Effector CD8-positive, alpha-beta T cell (primary cell): ENCODE measurements around the gene DCN.

Experiments used
- DNase-seq: peaks from one replicate; lab custom pipeline; 2025; lab: John Stamatoyannopoulos, UW

The DCN gene

DNA sequence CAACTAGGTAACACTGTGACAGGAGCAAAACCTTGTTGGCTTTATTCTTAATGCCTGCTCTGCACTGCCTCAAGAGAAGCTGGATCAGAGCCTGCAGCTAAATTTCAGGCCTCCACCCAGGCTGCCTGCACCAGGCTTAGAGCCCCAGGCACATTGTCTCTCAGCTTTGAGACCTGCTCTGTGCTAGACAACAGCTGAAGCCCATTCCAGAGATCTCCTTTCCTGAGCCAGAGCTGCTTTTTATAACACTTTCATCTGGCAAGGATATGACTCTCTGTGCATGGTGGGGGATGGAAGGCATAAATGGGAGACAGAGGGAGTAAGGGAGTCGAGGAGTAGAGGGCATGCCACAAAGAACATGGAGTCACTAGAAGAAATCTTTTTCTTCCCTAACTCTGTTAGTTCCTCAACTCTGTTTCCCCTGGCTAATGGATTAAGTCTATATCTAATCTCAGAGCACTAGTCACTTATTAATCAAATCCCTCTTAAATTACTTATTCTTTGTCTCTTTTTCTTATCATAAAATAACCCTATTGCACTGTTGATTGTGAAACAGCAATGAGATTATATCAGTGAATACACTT is 44.2 kb downstream of the DCN start:
- DNase-seq = no peak

DNA sequence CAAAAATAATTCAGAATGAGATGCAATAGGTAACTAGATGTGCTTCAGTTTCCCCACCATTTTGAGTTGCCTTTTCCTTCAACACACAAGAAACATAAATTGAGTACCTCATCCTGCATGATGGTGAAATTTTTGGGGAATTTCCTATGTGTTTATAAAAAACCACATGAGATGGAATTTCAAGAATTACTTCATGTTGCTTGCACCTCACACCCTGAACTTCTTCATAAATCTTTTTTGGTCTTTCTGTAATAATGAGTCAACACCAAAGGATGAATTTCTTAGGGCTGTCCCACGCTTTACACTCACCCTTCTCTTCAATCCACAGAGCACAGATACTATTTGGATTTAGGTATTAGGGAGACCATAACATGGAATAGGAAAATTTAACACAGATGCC is 48.7 kb downstream of the DCN start:
- no peak for DNase-seq

DNA sequence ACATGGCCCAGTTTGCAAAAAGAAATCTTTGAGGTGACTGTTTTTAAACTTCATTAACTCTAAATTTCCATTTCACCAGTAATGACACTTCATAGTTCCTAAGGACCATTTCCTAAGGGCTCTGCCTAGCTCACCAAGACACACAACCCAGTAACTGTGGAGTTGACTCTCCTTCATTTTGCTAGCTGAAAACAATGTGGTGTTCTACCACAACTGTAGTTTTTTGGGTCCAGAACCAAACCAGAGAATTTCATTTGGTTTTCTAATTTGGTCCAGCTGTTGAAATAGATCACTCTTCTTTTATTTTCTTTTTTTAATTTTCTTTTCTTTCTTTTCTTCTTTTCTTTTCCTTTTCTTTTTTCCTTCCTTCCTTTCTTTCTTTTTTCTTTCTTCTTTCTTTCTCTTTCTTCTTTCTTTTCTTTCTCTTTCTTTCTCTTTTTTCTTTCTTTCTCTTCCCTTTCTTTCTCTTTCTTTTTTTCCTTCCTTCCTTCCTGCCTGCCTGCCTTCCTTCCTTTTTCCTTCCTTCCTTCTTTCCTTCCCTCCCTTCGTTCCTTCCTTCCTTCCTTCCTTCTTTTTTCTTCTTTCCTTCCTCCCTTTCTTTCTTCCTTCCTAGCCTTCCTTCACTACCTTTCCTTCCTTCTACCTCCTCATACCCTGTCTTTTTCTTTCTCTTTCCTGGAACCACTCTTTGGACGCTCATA is 52.8 kb downstream of the DCN start:
- DNase-seq = no peak

DNA sequence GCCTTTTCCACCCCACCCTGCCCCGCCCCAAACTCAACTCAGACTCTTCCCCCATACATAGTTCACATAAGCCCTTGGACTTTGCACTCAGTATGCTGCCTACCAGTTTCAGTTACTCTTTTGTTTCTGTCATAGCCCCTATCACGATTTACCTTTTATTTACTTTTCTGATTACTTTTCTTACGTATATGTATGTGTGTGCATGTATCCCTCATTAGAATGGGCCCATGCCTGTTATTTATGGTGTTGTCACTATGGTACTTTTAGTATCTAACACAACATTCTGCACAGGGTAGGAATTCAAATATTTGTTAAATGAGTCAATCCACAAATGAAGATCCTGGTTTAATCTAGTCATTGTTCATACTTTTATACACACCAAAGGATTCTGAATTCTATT is 54.9 kb downstream of the DCN start:
- DNase-seq = no peak

DNA sequence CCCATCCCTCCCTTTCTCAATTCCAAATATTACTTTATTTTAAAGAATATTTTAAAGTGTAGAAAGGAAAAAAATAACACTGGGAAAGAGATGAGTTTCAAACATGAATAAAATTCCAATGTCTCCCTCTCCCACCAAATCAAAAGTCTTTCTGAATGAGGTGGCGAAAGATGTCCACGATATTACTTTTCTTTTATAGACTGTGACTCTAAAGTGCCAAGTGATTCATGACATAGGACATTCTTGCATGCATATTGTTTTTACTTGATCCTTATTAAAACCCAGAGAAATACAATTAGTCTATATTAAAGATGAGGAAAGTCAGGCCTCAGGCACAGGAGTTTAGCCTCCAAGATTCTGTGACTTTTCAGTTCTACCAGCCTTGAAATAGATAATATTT is 55.3 kb downstream of the DCN start:
- no peak for DNase-seq

DNA sequence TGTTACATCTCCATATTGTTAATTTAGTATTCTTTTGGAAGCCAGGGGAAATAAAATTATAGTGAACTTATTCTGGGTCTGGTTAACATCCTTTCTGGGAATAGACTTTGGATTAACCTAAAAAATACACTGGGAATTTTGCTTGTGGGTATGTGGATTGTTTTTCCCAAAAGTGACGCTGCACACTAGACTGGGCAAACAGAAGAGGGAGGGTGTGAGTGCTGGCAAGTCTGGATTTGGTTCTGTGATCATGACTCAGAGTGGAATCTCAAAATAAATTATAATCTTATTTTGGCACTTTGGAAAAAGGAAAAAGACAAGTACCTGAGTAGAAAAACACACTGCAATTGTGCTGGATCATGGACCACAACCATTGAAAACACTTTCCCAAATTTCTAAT is 56.1 kb downstream of the DCN start:
- no peak for DNase-seq

DNA sequence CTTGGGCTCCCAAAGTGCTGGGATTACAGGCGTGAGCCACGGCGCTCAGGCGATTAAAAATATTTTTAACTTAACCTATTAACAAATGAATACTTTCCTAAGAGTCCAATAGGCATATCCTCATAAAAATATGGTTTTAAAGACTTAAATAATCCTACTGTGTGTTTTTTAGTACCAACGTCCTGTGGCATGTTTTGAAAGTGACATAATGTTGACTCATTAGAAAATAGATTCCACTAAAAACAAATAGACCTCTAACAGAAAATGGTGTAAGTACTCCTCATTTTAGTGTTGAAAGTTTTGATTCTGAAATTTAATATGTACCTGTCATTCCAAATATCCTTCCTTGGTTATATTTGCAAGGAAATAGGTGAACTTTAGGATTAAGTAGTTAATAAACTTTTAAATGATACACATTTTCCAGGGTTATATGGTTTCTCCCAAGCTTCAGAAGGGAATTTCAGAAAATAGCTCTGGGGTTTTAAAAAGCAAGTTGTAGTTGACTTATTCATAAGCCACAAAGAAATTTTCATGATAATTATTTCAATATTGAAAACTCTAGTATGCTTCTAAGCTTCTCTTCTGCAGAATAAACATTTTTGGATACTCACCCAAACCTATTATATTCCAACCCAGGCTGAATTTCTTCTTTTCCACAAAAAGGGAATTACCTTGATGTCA is 59.2 kb downstream of the DCN start:
- no peak for DNase-seq

DNA sequence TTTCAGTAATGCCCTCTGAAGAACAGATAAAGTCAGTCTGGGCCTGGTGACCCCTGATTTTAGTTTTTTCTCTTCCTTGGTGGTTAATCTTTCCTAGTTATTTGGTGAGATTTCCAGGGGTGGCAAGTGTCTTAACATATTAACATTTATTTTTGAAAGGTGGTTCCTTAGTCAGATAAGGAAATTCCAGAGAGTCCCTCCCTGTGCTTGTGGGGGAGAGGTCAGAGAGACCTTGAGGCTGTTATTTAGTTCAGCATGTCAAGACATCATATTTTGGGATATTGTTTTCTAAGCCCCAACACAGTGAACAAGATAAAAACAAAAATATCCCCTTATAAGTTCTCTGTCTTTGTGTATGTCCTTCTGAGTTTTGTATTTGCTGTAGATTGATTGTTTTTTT is 61.8 kb downstream of the DCN start:
- DNase-seq = no peak

DNA sequence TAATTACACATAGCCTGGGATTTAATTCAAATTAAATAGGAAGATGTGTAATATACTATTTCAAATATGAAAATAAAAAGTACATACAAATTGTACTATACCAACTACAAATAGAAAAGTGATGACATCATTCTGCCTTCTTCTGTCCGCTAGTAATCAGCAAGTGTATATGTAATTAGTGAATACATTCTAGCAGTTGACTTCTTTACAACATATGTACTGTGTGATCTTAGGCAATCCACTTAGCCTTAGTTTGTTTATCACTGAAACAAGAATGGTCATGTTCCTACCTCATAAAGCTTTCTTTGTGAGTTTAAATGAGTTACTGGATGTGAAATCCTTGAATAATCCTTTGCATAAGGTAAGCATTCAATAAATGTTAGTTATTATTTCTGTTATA is 63.5 kb downstream of the DCN start:
- no peak for DNase-seq

DNA sequence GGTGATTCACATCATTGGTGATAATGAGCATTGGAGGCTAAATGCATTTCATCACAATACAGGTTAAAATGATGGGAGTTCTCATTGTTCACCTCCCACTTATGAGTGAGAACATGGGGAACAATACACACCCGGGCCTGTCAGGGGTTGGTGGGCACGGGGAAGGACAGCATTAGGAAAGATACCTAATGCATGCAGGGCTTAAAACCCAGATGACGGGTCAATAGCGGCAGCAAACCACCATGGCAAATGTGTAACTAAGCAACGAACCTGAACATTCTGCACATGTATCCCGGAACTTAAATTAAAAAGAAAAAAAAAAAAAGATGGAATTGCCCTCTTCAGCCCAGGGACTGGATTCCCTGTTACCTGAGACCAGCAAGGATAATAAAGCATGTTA is 69.0 kb downstream of the DCN start:
- DNase-seq = no peak

DNA sequence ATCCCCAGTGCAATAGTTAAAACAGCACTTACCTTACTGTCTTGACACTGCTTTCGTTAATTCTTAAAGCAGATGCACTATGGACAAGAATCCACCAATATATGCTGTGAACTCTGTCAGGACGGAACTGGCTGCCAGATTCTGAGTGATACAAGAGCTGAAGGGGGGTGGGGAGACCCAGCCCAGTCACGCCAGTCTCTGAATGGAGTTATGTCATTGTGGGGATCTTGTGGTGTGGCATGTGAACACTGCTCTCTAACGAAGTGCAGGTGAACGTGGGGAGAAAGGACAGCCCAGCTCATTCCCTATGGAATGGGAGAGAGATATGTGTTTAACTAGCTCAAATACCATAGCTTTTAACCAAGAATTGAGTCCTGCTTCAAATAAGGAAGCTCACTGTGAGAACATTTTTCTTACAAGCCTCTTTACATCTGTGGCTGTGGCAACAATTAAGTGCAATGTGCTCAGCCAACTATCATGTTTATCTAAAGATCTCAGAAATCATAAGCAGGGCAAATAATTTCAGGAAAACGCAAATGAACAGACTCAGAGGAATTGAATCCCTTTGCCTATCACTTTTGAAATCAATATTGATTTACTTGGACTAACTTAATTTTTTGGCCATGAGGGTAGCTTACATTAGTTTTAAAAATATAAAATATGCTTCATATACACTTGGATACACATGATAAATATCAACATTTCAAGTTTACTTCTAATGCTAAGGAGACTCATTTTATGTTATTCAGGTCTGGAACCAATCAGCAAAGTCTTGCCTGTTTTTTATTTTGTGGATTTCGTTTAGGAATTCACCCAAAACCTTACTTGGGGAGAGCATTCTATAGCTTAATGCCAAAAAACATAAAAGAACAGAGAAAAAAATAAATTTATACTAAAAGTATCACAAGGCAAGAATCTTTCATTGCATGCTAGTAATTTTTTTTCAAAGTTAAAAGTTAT is 71.0 kb downstream of the DCN start, which contains the start of gene LUM:
Gene LUM, minus strand, starts transcription at position 129 of the 960 bp plus-strand sequence. CDS start 2,515 bp downstream, outside the sequence.
- no peak for DNase-seq

DNA sequence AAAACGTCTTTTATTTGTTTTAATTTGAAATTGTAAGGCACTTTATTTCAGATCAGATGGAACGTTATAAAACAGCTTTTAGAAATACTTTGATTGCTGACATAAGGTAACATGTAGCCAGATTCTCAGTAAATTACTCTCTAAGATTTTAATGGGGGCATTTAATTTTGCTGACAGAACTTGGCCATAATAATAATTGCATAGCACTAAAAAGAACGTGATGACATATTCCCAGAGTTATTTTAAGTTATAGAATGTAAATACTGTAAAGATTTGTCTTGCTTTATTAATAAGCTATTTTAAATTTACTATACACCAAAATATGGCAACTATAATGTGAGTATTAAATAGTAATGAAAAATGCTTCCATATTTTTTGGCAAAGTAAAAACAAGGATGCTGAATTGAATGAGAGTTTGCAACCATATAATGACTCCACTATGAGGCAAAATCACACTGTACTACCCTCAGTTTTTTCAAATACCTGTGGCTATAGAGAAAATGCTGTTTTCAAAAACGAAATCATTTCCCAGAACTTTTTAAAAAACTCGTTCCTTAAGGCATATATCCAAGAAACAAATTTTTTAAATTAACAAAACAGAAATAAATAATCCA is 72.2 kb downstream of the DCN start:
- DNase-seq = no peak

DNA sequence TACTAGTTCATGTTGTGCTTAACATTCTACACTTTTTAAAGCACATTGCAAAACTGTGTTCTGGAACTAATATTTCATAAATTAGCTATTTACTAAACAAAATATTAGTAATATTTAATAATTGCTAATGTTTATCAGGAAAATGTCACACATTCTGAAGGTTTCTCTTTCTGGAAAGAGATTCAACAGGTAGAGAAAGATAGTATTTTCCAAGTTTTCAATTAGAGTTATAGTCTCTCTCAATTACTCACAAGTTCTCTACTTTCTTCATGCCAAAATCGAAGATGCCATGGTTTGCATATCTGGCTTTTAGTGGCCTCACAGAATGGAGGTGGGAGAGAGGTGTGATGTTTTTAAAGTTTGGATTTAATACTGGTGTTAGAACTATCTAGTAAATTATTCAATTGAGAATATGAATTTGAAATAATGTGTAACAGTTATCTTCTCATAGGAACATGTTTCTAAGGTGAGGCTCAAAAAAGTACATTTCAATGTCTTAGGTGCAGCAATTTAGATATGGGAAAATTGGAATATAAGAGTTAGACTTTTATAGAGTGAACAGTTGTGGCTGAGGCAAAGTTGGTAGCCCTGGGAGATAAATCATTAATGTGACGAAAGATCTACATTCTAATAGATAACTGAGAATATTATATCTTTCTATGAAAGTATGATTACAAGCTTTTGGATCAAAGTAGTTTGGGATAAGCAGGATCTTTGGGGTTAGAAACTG is 72.9 kb downstream of the DCN start:
- no peak for DNase-seq

DNA sequence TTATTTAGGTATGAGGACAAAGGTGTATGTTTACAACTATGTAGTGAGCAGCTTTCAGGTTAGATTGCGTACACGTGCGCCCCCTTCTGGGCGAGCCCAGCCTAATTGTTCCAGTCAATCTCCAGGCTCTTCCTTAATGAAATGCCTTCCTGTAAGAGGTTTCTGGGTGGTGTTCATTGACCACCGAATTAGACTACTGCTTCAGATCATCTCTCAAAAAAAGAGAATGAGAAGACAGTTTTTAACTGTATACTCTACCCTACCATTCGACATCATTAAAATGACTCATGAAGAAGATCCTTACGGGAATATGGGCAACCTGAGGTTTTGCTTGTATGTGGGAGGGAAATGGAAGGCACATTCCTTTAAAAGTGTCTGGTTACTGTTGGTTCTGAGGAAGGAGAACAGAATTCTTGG is 73.5 kb downstream of the DCN start:
- no peak for DNase-seq

DNA sequence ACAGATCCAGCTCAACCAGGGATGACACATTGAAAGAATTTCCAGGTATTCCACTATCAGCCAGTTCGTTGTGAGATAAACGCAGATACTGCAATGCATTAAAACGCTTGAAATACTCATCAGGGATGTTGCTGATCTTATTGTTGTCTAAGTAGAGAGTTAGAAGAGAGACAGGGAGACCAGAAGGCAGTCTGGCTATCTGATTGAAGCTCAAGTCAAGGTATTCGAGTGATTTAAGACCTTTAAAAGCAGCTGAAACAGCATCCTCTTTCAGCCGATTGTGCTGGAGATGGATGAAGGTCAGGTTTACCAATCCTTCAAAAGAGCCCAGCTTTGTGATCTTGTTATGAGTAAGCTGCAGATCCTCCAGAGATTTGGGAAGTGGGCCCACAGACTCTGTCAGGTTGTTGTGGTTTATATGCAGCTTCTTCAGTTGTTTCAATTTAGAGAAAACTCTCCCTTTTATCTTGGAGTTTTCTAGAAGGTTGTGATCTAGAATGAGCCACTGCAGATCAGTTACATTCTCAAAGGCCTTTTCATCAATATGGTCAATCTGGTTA is 74.3 kb downstream of the DCN start:
- no peak for DNase-seq

DNA sequence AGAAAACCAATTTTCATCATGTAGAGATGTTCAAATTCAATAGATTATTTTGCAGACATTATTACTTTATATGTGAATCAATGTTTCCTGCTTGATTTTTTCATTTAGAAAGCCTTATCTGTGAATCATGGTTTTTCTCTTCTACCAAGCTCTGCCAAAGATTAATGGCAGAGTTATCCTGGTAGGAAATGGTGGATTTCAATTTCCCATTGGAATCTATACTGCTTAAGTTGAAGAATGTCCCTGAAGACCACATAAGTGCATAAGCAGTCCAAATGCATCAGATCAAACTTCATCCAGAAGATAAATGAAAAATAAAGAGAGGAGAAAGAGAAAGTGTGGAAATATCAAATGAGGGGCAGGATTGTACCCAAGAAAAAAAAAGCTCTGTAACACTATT is 76.3 kb downstream of the DCN start:
- no peak for DNase-seq

DNA sequence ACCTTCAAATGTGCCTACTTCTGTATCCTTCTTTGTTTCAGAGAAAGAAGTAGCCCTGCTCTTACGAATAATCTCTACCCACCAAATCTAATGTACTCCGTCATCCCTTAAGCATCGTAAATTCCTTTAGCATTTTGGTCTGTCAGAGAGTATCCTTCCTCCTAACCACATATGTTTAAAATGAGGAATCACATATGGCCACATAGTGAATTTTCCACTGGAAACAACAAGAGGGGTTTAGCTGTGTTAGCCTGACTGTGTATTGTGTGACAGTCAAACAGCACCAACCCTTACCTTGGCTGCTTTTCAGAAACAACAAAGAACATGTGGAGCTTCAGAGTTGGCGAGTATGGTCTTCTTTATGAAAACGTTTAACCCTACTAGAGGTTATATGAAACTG is 76.8 kb downstream of the DCN start:
- DNase-seq = no peak

DNA sequence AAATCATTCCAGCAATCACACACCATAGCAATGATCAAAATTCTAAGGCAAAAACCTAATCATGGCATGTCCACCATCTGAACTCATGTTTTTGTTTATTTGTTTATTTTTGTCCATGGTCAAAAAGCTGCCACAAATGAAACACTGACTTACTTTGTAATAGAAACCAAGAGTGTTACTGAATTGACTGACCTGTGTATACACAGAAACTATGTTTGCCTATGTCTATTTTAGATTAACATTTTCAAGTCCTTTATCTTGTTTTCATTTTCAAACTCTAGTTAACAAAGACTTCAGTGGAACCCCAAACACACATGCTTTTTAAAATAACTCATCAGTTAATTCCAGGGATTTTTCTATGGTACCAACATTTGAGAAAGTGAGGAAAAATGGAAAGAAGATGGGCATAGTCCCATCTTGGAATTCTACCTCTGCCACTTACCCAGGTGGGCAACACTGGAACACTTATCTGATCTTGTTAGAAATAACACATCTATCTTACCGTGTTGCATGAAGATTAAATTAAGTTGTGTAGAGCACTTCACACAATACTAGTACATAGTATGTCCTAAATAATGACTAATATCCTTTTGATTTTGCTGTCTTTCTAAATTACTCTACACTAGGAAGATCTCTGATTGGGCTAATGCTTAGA is 77.7 kb downstream of the DCN start:
- DNase-seq = no peak

DNA sequence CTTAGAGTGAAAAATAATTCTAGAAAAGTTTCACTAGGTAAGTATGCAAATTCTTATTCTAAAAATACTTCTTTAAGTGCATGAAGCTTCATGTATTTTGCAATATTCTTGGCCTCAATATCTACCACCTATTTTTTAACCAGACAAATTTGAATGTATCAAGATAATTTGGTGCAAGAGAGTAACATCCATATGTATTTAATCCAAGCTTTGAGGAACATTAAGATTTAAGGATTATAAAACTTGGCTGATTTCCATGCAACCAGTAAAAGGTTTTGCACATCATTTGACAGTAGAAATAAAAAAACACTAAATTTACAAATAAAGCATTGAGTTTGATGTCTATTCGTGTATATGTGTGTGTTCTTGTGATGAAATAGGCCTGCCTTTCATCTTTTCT is 79.0 kb downstream of the DCN start:
- DNase-seq = no peak

DNA sequence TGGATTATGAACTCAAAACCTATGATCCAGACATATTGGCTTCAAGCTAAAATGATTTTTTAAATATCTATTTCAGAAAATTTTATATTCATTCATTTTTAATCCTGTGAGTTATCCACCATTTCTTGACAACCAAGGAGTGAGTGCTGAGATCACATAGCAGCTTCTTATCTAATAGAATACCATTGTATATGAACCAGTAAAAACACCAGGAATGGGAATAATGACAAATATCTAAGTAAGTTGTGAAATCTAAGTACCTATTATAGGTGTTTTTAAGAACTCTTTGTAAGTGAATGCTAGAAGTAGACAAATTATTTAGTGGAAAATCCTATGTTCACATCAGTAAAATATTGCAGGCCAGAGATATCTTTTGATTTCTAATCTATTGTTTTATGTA is 79.5 kb downstream of the DCN start:
- DNase-seq = no peak
